Caco-2 (cell line): ENCODE measurements around the gene C11orf97. TPM values are rescaled to one million over a fixed set of nuclear protein-coding genes. Genes with fewer than 3 reads are reported as not detected.

Source experiments
- BruUV-seq: library from RNA; stranded (reverse); fragments of 400-500 nt; replicated peaks from 2 replicates; lab custom pipeline; 2021; lab: Mats Ljungman, UMichigan
- CTCF ChIA-PET: fragments of 300-600 bp; sonication (Branson Sonifier 250); formaldehyde crosslinking; loops from one replicate; lab custom pipeline; 2022; ENCODE audit warnings: antibody characterized with exemption; lab: Charles Lee
- POLR2A ChIA-PET: fragments of 300-600 bp; sonication (Branson Sonifier 250); formaldehyde crosslinking; loops from one replicate; lab custom pipeline; 2022; ENCODE audit warnings: antibody characterized with exemption; lab: Charles Lee
- DNase-seq, 2 experiments: peaks; one replicate each; pipeline versions ENCODE4 v3.0.0 to v3.0.0-alpha.2; 2020 to 2022
- H3K27me3 ChIP-seq: replicated peaks from 2 replicates; pipeline ENCODE4 v1.6.0; 2011; ENCODE audit warnings: low read length; ENCODE audit not compliant: control insufficient read depth, insufficient read depth
- H3K36me3 ChIP-seq: 2 replicates; pipeline ENCODE4 v1.5.1; 2011; ENCODE audit warnings: low read length; ENCODE audit not compliant: control insufficient read depth, insufficient read depth
- H3K4me1 ChIP-seq: fragments of 250-450 bp; sonication (Bioruptor Pico); 2 replicates; pipeline ENCODE4 v1.5.1; 2020; ENCODE audit warnings: mild to moderate bottlenecking
- H3K4me3 ChIP-seq: 2 replicates; pipeline ENCODE4 v1.5.1; 2011; ENCODE audit warnings: low read depth, mild to moderate bottlenecking, control low read depth, low read length
- H3K9me3 ChIP-seq: fragments of 250-450 bp; sonication (Bioruptor Pico); 2 replicates; pipeline ENCODE4 v1.5.1; 2020; ENCODE audit warnings: mild to moderate bottlenecking, moderate library complexity
- H3K27ac Mint-ChIP-seq: one replicate; pipeline ENCODE4 v1.8.0; 2022; ENCODE audit warnings: mixed read lengths; ENCODE audit not compliant: unreplicated experiment
- H3K27me3 Mint-ChIP-seq: one replicate; pipeline ENCODE4 v1.8.0; 2022; ENCODE audit warnings: mixed read lengths; ENCODE audit not compliant: insufficient read depth, unreplicated experiment
- H3K36me3 Mint-ChIP-seq: one replicate; pipeline ENCODE4 v1.8.0; 2022; ENCODE audit warnings: mild to moderate bottlenecking, mixed read lengths; ENCODE audit not compliant: insufficient read depth, unreplicated experiment
- H3K4me1 Mint-ChIP-seq: one replicate; pipeline ENCODE4 v1.8.0; 2022; ENCODE audit warnings: low read depth, mixed read lengths; ENCODE audit not compliant: unreplicated experiment
- H3K4me3 Mint-ChIP-seq: one replicate; pipeline ENCODE4 v1.8.0; 2022; ENCODE audit warnings: mild to moderate bottlenecking, moderate library complexity, mixed read lengths; ENCODE audit not compliant: unreplicated experiment
- H3K9me3 Mint-ChIP-seq: one replicate; pipeline ENCODE4 v1.8.0; 2022; ENCODE audit warnings: mixed read lengths; ENCODE audit not compliant: unreplicated experiment
- intact Hi-C: fragments of 100-400 bp; cut with micrococcal nuclease; formaldehyde crosslinking; loops from one replicate; pipeline ENCODE4 v1.10.0; 2022; ENCODE audit not compliant: unreplicated experiment
- total RNA-seq: library from RNA; stranded (reverse); gene quantifications from 2 replicates; pipeline ENCODE4 v1.2.3, GENCODE V29; 2022
- TF ChIP-seq, protein P1 (sequence below), 2 experiments: fragments of 200-600 bp in 1 of 2; IDR thresholded peaks; 1 replicate in 1 of 2; 2 replicates in 1 of 2; pipeline versions ENCODE4 v1.5.1 to v1.8.0; 2011 to 2022; ENCODE audit warnings: antibody characterized with exemption in 1 of 2, control low read depth in 1 of 2, inconsistent platforms in 1 of 2, low read depth in 1 of 2, low read length in 1 of 2, mild to moderate bottlenecking in 1 of 2, moderate library complexity in 1 of 2; ENCODE audit not compliant: insufficient read depth in 1 of 2, severe bottlenecking in 1 of 2, unreplicated experiment in 1 of 2

The C11orf97 gene
- total RNA-seq, 1 experiment from 2014 or later, result not detected

DNA sequence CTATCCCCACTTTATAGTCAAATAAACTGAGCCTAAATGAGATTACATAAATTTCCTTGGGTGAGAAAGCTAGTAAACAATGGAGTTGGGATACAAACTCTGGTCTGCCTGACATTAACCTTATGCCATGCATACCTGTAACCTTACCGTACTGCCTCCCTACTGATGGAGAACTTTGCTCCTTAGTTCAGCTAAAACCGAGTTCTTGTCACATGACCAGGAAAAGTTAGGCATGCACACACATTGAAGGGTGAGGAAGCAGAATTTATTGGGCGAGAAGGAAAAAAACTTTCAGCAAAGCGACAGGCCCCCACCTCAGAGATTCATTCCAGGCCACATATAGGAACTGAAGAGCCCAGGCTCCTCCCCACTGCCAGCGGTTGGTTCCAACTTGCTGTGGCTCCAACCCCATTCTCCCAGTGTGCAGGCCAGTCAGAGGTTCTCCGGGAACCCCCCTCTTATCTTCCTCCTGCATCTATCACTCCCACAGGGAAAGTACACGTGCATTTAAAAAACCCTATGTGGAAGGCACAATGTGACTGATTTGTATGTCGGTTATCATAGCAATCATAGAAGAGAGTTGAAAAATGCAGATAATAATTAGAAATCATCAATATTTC is 51.7 kb downstream of the C11orf97 start:
- peaks cover 16% of the 10 kb centered on the region for H3K4me1 ChIP-seq
- no peaks in the 10 kb centered on the region for H3K27me3 ChIP-seq
- H3K36me3 Mint-ChIP-seq, result no peaks in the 10 kb centered on the region
- peak in 1 of 2 experiments; percentile 51 for DNase-seq
- POLR2A ChIA-PET, result interaction anchor here (0.6 kb wide), 2 partner anchors 532 to 716 kb away, joined by 4 read pairs; no protein-coding TSS in a partner anchor
- intact Hi-C loops, result loop anchor here (1.0 kb wide), 1 partner anchor 45 kb away; no protein-coding TSS in a partner anchor
- no TSS peak for BruUV-seq
- TF ChIP-seq, protein P1, sequence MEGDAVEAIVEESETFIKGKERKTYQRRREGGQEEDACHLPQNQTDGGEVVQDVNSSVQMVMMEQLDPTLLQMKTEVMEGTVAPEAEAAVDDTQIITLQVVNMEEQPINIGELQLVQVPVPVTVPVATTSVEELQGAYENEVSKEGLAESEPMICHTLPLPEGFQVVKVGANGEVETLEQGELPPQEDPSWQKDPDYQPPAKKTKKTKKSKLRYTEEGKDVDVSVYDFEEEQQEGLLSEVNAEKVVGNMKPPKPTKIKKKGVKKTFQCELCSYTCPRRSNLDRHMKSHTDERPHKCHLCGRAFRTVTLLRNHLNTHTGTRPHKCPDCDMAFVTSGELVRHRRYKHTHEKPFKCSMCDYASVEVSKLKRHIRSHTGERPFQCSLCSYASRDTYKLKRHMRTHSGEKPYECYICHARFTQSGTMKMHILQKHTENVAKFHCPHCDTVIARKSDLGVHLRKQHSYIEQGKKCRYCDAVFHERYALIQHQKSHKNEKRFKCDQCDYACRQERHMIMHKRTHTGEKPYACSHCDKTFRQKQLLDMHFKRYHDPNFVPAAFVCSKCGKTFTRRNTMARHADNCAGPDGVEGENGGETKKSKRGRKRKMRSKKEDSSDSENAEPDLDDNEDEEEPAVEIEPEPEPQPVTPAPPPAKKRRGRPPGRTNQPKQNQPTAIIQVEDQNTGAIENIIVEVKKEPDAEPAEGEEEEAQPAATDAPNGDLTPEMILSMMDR (IDR thresholded peaks at IDR 0.05; ENCODE audit: insufficient read depth in 1 of 2, low read depth in 1 of 2, low read length in 1 of 2, severe bottlenecking in 1 of 2, unreplicated experiment in 1 of 2), result no peak
- H3K9me3 ChIP-seq, result no peaks in the 10 kb centered on the region; the same call in 1 of the 2 replicates
- H3K27me3 Mint-ChIP-seq, result no peaks in the 10 kb centered on the region
- no peaks in the 10 kb centered on the region for H3K9me3 Mint-ChIP-seq
- CTCF ChIA-PET, result no interaction called here
- H3K27ac Mint-ChIP-seq, result no peak overlapping the region
- H3K4me3 ChIP-seq, result no peak overlapping the region
- no peak overlapping the region for H3K4me3 Mint-ChIP-seq
- no peaks in the 10 kb centered on the region for H3K36me3 ChIP-seq
- H3K4me1 Mint-ChIP-seq, result peaks cover 18% of the 10 kb centered on the region

DNA sequence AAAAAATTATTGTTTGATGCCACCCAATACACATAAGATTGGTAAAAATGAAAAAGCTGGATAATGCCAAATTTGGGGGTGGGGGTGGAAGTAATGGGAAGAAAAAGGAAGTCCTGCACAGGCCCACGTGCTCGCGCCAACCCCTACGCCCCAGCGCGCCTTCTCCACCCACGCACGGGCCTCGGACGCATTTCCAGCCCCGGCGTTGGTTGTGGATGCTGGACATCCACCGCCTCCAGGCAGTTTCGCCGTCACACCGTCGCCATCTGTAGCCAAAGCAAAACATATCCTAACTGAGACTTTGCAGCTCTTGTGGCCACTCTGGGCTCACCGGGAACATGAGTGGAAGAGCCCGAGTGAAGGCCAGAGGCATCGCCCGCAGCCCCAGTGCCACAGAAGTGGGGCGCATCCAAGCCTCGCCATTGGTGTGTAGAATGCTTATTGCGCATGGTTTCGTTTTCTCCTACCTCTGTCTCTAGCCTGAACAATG is 55.0 kb downstream of the C11orf97 start, which contains the start of gene PIWIL4:
PIWIL4 (plus strand) TSS at position 188 of the 490 bp plus-strand sequence; CDS start at position 339, 151 bp downstream.
- DNase-seq, result no peak
- Histone ChIP-seq H3K9me3 (no peaks in the 10 kb centered on the region; the same call in 1 of the 2 replicates), H3K4me1 (peaks cover 16% of the 10 kb centered on the region), H3K4me3 (no peak within 1 kb of the TSS), H3K36me3 (no peaks in the 10 kb centered on the region), H3K27me3 (no peaks in the 10 kb centered on the region)
- ChIA-PET CTCF (interaction anchor here (0.6 to 0.8 kb wide), 2 partner anchors 41 to 48 kb away, joined by 3 read pairs; no protein-coding TSS in a partner anchor), POLR2A (no interaction called here)
- intact Hi-C loops, result no loop called here
- H3K27ac Mint-ChIP-seq, result no peak within 1 kb of the TSS
- peaks cover 18% of the 10 kb centered on the region for H3K4me1 Mint-ChIP-seq
- H3K9me3 Mint-ChIP-seq, result no peaks in the 10 kb centered on the region
- TF ChIP-seq, protein P1 (IDR thresholded peaks at IDR 0.05; ENCODE audit: insufficient read depth in 1 of 2, low read depth in 1 of 2, low read length in 1 of 2, severe bottlenecking in 1 of 2, unreplicated experiment in 1 of 2), result no peak
- H3K36me3 Mint-ChIP-seq, result no peaks in the 10 kb centered on the region
- no TSS peak for BruUV-seq
- no peak within 1 kb of the TSS for H3K4me3 Mint-ChIP-seq
- no peaks in the 10 kb centered on the region for H3K27me3 Mint-ChIP-seq

DNA sequence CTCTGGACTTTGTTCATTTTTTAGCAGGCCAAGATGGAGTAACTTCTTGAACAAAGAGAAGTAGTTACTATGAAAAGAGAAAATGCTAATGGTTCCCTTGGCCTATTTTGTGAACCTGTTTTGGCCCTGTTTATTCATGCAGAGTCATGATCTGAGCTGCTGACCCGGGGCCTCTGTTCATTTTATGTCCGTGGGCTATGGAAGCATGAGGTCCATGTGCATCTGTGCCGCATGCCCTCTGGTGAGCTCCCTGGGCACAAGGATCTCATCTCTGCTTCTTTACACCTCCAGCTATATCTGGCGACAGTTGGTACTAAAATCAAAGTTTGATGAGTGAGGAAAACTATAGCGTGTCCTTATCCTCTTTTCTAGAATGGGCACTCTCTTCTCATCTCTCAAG is 55.9 kb downstream of the C11orf97 start:
- Histone ChIP-seq H3K36me3 (no peaks in the 10 kb centered on the region), H3K4me3 (no peak overlapping the region), H3K9me3 (no peaks in the 10 kb centered on the region; the same call in 1 of the 2 replicates), H3K27me3 (no peaks in the 10 kb centered on the region), H3K4me1 (peaks cover 12% of the 10 kb centered on the region)
- Mint-ChIP-seq H3K27me3 (no peaks in the 10 kb centered on the region), H3K4me3 (no peak overlapping the region), H3K4me1 (peaks cover 12% of the 10 kb centered on the region), H3K36me3 (no peaks in the 10 kb centered on the region), H3K27ac (no peak overlapping the region), H3K9me3 (no peaks in the 10 kb centered on the region)
- ChIA-PET POLR2A (no interaction called here), CTCF (interaction anchor here (0.5 kb wide), 1 partner anchor 665 kb away, joined by 3 read pairs; no protein-coding TSS in a partner anchor)
- intact Hi-C loops, result no loop called here
- BruUV-seq, result no TSS peak
- DNase-seq, result no peak
- TF ChIP-seq, protein P1 (IDR thresholded peaks at IDR 0.05; ENCODE audit: insufficient read depth in 1 of 2, low read depth in 1 of 2, low read length in 1 of 2, severe bottlenecking in 1 of 2, unreplicated experiment in 1 of 2), result no peak
